ENCODE results near the gene CCDC92. TPM values are rescaled to one million over a fixed set of nuclear protein-coding genes. Genes with fewer than 3 reads are reported as not detected.
"Not testable (repeated sequence)": the region's sequence is repeated elsewhere in the genome, so short reads cannot be mapped to it uniquely, and the experiment has no call there.

The CCDC92 gene
- polyA plus RNA-seq, 1 experiment: 35.9 TPM

DNA sequence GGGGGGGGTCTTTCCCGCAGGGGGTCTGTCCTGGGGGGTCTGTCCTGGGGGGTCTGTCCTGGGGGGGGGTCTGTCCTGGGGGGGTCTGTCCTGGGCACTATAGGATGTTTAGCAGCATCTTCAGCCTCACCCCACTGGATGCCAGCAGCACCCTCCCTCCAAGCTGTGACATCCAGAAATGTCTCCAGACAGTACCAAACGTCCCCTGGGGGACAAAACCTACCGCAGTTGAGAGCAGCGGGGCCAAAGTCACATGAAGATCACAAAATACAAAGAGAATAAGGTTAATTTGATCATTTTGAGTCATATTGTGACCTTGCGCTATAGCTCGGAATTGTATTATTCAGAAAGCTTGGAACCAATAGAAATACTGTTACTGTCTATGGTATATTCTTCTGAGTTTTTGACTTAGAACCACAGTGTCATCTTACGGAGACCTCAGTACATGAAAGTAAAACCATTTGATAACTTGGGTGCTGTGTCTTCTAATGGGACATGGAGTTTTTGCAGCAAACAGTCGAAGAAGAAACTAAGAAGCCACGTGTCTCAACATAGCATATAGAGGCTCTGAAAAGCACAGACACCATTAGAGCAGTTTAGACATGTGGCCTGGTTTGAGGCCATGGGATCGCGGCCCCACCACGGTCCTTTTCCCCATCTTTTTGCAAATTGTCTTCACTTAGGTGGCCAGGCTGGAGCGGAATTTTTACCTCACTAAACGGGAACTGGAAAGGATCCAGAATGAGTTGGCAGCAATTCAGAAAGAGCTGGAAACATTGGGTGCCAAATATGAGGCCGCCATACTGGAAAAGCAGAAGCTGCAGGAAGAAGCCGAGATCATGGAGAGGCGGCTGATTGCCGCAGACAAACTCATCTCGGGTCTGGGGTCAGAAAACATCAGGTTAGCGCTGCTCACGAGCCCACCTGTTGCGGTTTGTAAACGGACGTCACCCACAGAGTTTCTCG lies 59.9 kb downstream of the CCDC92 start:
- ChIA-PET POLR2A (no interaction called here), CTCF (no interaction called here)
- no peaks in the 10 kb centered on the region for H3K36me3 ChIP-seq (ENCODE audit: control insufficient read depth, insufficient read depth, low read length)

DNA sequence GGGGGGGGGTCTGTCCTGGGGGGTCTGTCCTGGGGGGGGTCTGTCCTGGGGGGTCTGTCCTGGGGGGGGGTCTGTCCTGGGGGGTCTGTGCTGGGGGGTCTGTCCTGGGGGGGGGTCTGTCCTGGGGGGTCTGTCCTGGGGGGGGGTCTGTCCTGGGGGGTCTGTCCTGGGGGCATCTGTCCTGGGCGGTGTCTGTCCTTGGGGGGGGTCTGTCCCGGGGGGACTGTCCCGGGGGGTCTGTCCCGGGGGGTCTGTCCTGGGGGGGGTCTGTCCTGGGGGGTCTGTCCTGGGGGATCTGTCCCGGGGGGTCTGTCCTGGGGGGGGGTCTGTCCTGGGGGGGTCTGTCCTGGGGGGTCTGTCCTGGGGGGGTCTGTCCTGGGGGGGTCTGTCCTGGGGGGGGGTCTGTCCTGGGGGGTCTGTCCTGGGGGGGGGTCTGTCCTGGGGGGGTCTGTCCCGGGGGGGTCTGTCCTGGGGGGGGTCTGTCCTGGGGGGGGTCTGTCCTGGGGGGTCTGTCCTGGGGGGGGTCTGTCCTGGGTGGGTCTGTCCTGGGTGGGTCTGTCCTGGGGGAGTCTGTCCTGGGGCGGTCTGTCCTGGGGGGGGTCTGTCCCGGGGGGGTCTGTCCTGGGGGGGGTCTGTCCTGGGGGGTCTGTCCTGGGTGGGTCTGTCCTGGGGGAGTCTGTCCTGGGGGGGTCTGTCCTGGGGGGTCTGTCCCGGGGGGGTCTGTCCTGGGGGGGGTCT lies 60.8 kb downstream of the CCDC92 start:
- CTCF ChIA-PET: interaction anchor here (0.6 kb wide), 2 partner anchors 27 to 131 kb away, joined by 3 read pairs; no protein-coding TSS in a partner anchor
- not testable (repeated sequence) for H3K36me3 ChIP-seq (ENCODE audit: control insufficient read depth, insufficient read depth, low read length); H3K4me3 ChIP-seq (ENCODE audit: low read depth, low read length); DNase-seq (ENCODE audit: low read depth); H3K27me3 ChIP-seq (ENCODE audit: control insufficient read depth, insufficient read depth, low read length)
- POLR2A ChIA-PET: interaction anchor here (0.6 kb wide), 1 partner anchor 7 kb away, joined by 3 read pairs; no protein-coding TSS in a partner anchor

More for the DNA sequence above, 59.9 kb downstream of the CCDC92 start:
- no peak for DNase-seq (ENCODE audit: low read depth)
- TF ChIP-seq, protein P1, sequence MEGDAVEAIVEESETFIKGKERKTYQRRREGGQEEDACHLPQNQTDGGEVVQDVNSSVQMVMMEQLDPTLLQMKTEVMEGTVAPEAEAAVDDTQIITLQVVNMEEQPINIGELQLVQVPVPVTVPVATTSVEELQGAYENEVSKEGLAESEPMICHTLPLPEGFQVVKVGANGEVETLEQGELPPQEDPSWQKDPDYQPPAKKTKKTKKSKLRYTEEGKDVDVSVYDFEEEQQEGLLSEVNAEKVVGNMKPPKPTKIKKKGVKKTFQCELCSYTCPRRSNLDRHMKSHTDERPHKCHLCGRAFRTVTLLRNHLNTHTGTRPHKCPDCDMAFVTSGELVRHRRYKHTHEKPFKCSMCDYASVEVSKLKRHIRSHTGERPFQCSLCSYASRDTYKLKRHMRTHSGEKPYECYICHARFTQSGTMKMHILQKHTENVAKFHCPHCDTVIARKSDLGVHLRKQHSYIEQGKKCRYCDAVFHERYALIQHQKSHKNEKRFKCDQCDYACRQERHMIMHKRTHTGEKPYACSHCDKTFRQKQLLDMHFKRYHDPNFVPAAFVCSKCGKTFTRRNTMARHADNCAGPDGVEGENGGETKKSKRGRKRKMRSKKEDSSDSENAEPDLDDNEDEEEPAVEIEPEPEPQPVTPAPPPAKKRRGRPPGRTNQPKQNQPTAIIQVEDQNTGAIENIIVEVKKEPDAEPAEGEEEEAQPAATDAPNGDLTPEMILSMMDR (IDR thresholded peaks at IDR 0.05; ENCODE audit: insufficient read depth, low read depth, low read length): no peak
- no peak overlapping the region for H3K4me3 ChIP-seq (ENCODE audit: low read depth, low read length)
- H3K27me3 ChIP-seq (ENCODE audit: control insufficient read depth, insufficient read depth, low read length): no peaks in the 10 kb centered on the region

DNA sequence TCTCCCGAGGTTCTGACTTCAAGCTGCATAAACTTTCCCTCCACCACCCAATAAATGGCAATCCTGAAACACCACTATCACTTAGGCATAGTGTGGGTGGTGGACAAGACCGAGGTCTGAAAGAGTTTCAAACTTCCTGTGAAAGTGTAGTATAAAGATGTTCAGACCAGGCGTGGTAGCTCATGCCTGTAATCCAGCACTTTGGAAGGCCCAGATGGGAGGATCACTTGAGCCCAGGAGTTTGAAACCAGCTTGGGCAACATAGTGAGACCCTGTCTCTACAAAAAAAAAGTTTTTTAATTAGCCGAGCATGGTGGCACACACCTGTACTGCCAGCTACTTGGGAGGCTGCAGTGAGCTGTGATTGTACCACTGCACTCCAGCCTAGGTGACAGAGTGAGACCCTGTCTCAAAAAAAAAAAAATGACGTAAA lies 61.9 kb downstream of the CCDC92 start:
- ChIA-PET CTCF (interaction anchor here (0.6 to 1.2 kb wide), 4 partner anchors 28 to 132 kb away, joined by 3 read pairs; no protein-coding TSS in a partner anchor), POLR2A (interaction anchor here (0.6 kb wide), 1 partner anchor 8 kb away, joined by 3 read pairs; no protein-coding TSS in a partner anchor)
- Histone ChIP-seq H3K36me3 (ENCODE audit: control insufficient read depth, insufficient read depth, low read length) (no peaks in the 10 kb centered on the region), H3K27me3 (ENCODE audit: control insufficient read depth, insufficient read depth, low read length) (no peaks in the 10 kb centered on the region), H3K4me3 (ENCODE audit: low read depth, low read length) (no peak overlapping the region)
- TF ChIP-seq, protein P1 (IDR thresholded peaks at IDR 0.05; ENCODE audit: insufficient read depth, low read depth, low read length): no peak
- DNase-seq (ENCODE audit: low read depth): no peak

GRCh38 chr12:123910057-123910456 lies 62.6 kb downstream of the CCDC92 start:
- ChIA-PET POLR2A (no interaction called here), CTCF (interaction anchor here (1.2 kb wide), 1 partner anchor 74 kb away, joined by 3 read pairs; no protein-coding TSS in a partner anchor)
- no peak for DNase-seq (ENCODE audit: low read depth)
- Histone ChIP-seq H3K36me3 (ENCODE audit: control insufficient read depth, insufficient read depth, low read length) (no peaks in the 10 kb centered on the region), H3K4me3 (ENCODE audit: low read depth, low read length) (no peak overlapping the region), H3K27me3 (ENCODE audit: control insufficient read depth, insufficient read depth, low read length) (no peaks in the 10 kb centered on the region)
- TF ChIP-seq, protein P1 (IDR thresholded peaks at IDR 0.05; ENCODE audit: insufficient read depth, low read depth, low read length): no peak

GRCh38 chr12:123908884-123909725 lies 63.5 kb downstream of the CCDC92 start:
- H3K36me3 ChIP-seq (ENCODE audit: control insufficient read depth, insufficient read depth, low read length): no peaks in the 10 kb centered on the region
- CTCF ChIA-PET: interaction anchor here (1.1 kb wide), 1 partner anchor 123 kb away, joined by 3 read pairs; no protein-coding TSS in a partner anchor

More at GRCh38 chr12:123908884-123909725, 63.5 kb downstream of the CCDC92 start:
- POLR2A ChIA-PET: no interaction called here
- no peak overlapping the region for H3K4me3 ChIP-seq (ENCODE audit: low read depth, low read length)
- TF ChIP-seq, protein P1 (IDR thresholded peaks at IDR 0.05; ENCODE audit: insufficient read depth, low read depth, low read length): no peak
- no peaks in the 10 kb centered on the region for H3K27me3 ChIP-seq (ENCODE audit: control insufficient read depth, insufficient read depth, low read length)
- no peak for DNase-seq (ENCODE audit: low read depth)

All from BJ (cell line).